Nephron progenitor cell (in vitro differentiated cells): ENCODE measurements around the gene DRC3.

ENCODE experiments used
- DNase-seq: peaks from one replicate; pipeline ENCODE4 v3.0.0; 2021
- H3K27ac Mint-ChIP-seq: 2 replicates; pipeline ENCODE4 v1.8.0; 2021; ENCODE audit warnings: mild to moderate bottlenecking, moderate library complexity, mixed read lengths
- H3K27me3 Mint-ChIP-seq: 2 replicates; pipeline ENCODE4 v1.8.0; 2021; ENCODE audit warnings: mild to moderate bottlenecking, low read depth, mixed read lengths; ENCODE audit not compliant: poor library complexity
- H3K36me3 Mint-ChIP-seq: 2 replicates; pipeline ENCODE4 v1.8.0; 2021; ENCODE audit warnings: low read depth, mixed read lengths
- H3K4me1 Mint-ChIP-seq: 2 replicates; pipeline ENCODE4 v1.8.0; 2021; ENCODE audit warnings: mixed read lengths
- H3K4me3 Mint-ChIP-seq: 2 replicates; pipeline ENCODE4 v1.8.0; 2021; ENCODE audit warnings: mild to moderate bottlenecking, moderate library complexity, mixed read lengths
- H3K9me3 Mint-ChIP-seq: 2 replicates; pipeline ENCODE4 v1.8.0; 2021; ENCODE audit warnings: mild to moderate bottlenecking, moderate library complexity, mixed read lengths
- CTCF ChIP-seq: fragments of 200-600 bp; sonication (generic); IDR thresholded peaks from 2 replicates; pipeline ENCODE4 v1.5.0; 2021; ENCODE audit warnings: antibody characterized with exemption

DRC3 gene

GRCh38 chr17:18002171-18002570, 29.5 kb downstream of the DRC3 start:
- Mint-ChIP-seq H3K4me1 (peaks cover 23% of the 10 kb centered on the region), H3K27me3 (peaks cover 8% of the 10 kb centered on the region), H3K36me3 (no peaks in the 10 kb centered on the region), H3K4me3 (no peak overlapping the region), H3K27ac (no peak overlapping the region), H3K9me3 (no peaks in the 10 kb centered on the region)
- no peak for DNase-seq
- TF ChIP-seq CTCF: no peak

GRCh38 chr17:18004345-18004744, 31.7 kb downstream of the DRC3 start:
- peaks cover 2% of the 10 kb centered on the region for H3K36me3 Mint-ChIP-seq
- TF ChIP-seq CTCF: no peak
- H3K27me3 Mint-ChIP-seq: peaks cover 9% of the 10 kb centered on the region
- H3K27ac Mint-ChIP-seq: no peak overlapping the region
- DNase-seq: no peak
- H3K9me3 Mint-ChIP-seq: no peaks in the 10 kb centered on the region
- peaks cover 21% of the 10 kb centered on the region for H3K4me1 Mint-ChIP-seq
- no peak overlapping the region for H3K4me3 Mint-ChIP-seq

GRCh38 chr17:18004884-18005305, 32.2 kb downstream of the DRC3 start:
- Mint-ChIP-seq H3K4me3 (no peak overlapping the region), H3K9me3 (peaks cover 4% of the 10 kb centered on the region), H3K4me1 (peaks cover 16% of the 10 kb centered on the region), H3K27me3 (peaks cover 9% of the 10 kb centered on the region), H3K27ac (no peak overlapping the region), H3K36me3 (peaks cover 7% of the 10 kb centered on the region)
- peak; percentile 21 for DNase-seq
- TF ChIP-seq CTCF: no peak

GRCh38 chr17:18005496-18005895, 32.8 kb downstream of the DRC3 start:
- DNase-seq: no peak
- Mint-ChIP-seq H3K27me3 (peaks cover 9% of the 10 kb centered on the region), H3K4me3 (no peak overlapping the region), H3K36me3 (peaks cover 12% of the 10 kb centered on the region), H3K9me3 (peaks cover 8% of the 10 kb centered on the region), H3K27ac (no peak overlapping the region), H3K4me1 (peaks cover 12% of the 10 kb centered on the region)
- TF ChIP-seq CTCF: no peak

- H3K4me1 Mint-ChIP-seq: peaks cover 12% of the 10 kb centered on the region
- H3K27ac Mint-ChIP-seq: no peak overlapping the region
- no peak overlapping the region for H3K4me3 Mint-ChIP-seq
- H3K27me3 Mint-ChIP-seq: peaks cover 9% of the 10 kb centered on the region
- peaks cover 16% of the 10 kb centered on the region for H3K36me3 Mint-ChIP-seq
- DNase-seq: no peak
- peaks cover 10% of the 10 kb centered on the region for H3K9me3 Mint-ChIP-seq
- TF ChIP-seq CTCF: no peak
Observed at GRCh38 chr17:18006495-18007239, 34.0 kb downstream of the DRC3 start.
